Loucy (cell line): Measurements from ENCODE around the gene PAK5.

ENCODE experiments used
- CTCF ChIP-seq: fragments of 200-600 bp; sonication (generic); conservative IDR thresholded peaks from 2 replicates; pipeline ENCODE4 v1.5.1; 2014; ENCODE audit warnings: mild to moderate bottlenecking, antibody characterized with exemption, low read length
- EZH2phosphoT487 ChIP-seq: fragments of 200-600 bp; IDR thresholded peaks from 2 replicates; pipeline ENCODE4 v1.6.1; 2018; ENCODE audit warnings: antibody characterized with exemption, mild to moderate bottlenecking, moderate library complexity, borderline replicate concordance

GRCh38 chr20:9615118-9615517, 223.8 kb downstream of the PAK5 start:
- TF ChIP-seq CTCF (no peak), EZH2phosphoT487 (no peak)
